ENCODE measurements around the gene UNK.

- TF ChIP-seq CTCF (IDR thresholded peaks at IDR 0.05; ENCODE audit: insufficient read depth, low read depth, low read length) (no peak), EZH2 (IDR thresholded peaks at IDR 0.05; ENCODE audit: insufficient read depth, low read length) (no peak)
These were observed 28.0 kb upstream of the UNK start for GRCh38 chr17:75756451-75757085.

Data from astrocyte (in vitro differentiated cells and primary cell).